GM12878 (cell line): Measurements from ENCODE around the gene TTYH1. TPM values are rescaled to one million over a fixed set of nuclear protein-coding genes. Genes with fewer than 3 reads are reported as not detected.
A peak's percentile ranks its signal among the peaks of the same experiment; 100 is the strongest.

Source experiments
- ATAC-seq: fragments of 200-7000 bp; cut with Tn5 transposase; 3 replicates; pipeline ENCODE4 v1.9.1; 2020; ENCODE audit warnings: mild to moderate bottlenecking, moderate library complexity
- BruUV-seq: library from RNA; stranded (reverse); fragments of 400-500 nt; replicated peaks from 2 replicates; lab custom pipeline; 2021; lab: Mats Ljungman, UMichigan
- CTCF ChIA-PET: fragments of 300-600 bp; sonication (Branson Sonifier 250); formaldehyde crosslinking; extraction: SDS; loops from one replicate; lab custom pipeline; 2021; ENCODE audit warnings: inconsistent platforms; lab: Yijun Ruan, JAX
- POLR2A ChIA-PET: fragments of 350-600 bp; formaldehyde crosslinking; extraction: SDS; loops from one replicate; lab custom pipeline; 2021; ENCODE audit warnings: inconsistent platforms; lab: Charles Lee
- RAD21 ChIA-PET: fragments of 300-600 bp; sonication (Branson Sonifier 250); formaldehyde crosslinking; loops from one replicate; lab custom pipeline; 2023; ENCODE audit warnings: antibody characterized with exemption; ENCODE audit not compliant: unreplicated experiment; lab: Charles Lee
- SMC1A ChIA-PET: fragments of 300-600 bp; sonication (Branson Sonifier 250); formaldehyde crosslinking; loops from one replicate; lab custom pipeline; 2023; ENCODE audit not compliant: unreplicated experiment, uncharacterized antibody; lab: Charles Lee
- DNase-seq: peaks from one replicate; pipeline ENCODE4 v3.0.0-alpha.2; 2011; ENCODE audit warnings: low read depth, low spot score
- FAIRE-seq: peaks from 3 replicates; lab custom pipeline; 2011; peaks lifted over from hg19 to GRCh38; lab: Jason Lieb, UNC
- H2AFZ ChIP-seq: 2 replicates; pipeline ENCODE4 v1.6.0; 2011; ENCODE audit warnings: low read depth, low read length, control low read depth; ENCODE audit not compliant: control insufficient read depth
- H3K27ac ChIP-seq: 2 replicates; pipeline ENCODE4 v1.5.1; 2011; ENCODE audit warnings: control low read depth; ENCODE audit not compliant: control insufficient read depth, insufficient read depth
- H3K27me3 ChIP-seq, 2 experiments: replicated peaks in 1 of 2; 2 replicates each; pipeline versions ENCODE4 v1.6.0 to v1.6.1; 2011; ENCODE audit warnings: low read length in 1 of 2; ENCODE audit not compliant: control insufficient read depth in 2 of 2, insufficient read depth in 2 of 2
- H3K36me3 ChIP-seq, 2 experiments: 2 replicates each; pipeline ENCODE4 v1.5.1; 2011; ENCODE audit warnings: low read length in 1 of 2; ENCODE audit not compliant: control insufficient read depth in 2 of 2, insufficient read depth in 2 of 2
- H3K4me1 ChIP-seq: 2 replicates; pipeline ENCODE4 v1.6.1; 2011; ENCODE audit warnings: mild to moderate bottlenecking, low read length, moderate library complexity, mixed read lengths; ENCODE audit not compliant: control insufficient read depth, insufficient read depth
- H3K4me2 ChIP-seq: 2 replicates; pipeline ENCODE4 v1.6.0; 2011; ENCODE audit warnings: control low read depth; ENCODE audit not compliant: control insufficient read depth, insufficient read depth
- H3K4me3 ChIP-seq: fragments of 200-600 bp; sonication (generic); 2 replicates; pipeline ENCODE4 v1.5.1; 2016
- H3K79me2 ChIP-seq: 2 replicates; pipeline ENCODE4 v1.6.0; 2011; ENCODE audit warnings: low read length; ENCODE audit not compliant: control insufficient read depth, insufficient read depth
- H3K9ac ChIP-seq: 2 replicates; pipeline ENCODE4 v1.8.0; 2011; ENCODE audit warnings: low read length, control low read depth, mixed read lengths; ENCODE audit not compliant: control insufficient read depth, insufficient read depth
- H3K9me3 ChIP-seq: replicated peaks from 3 replicates; pipeline ENCODE4 v1.5.1; 2011; ENCODE audit warnings: mild to moderate bottlenecking, low read length; ENCODE audit not compliant: control insufficient read depth, insufficient read depth
- H4K20me1 ChIP-seq: 2 replicates; pipeline ENCODE4 v1.6.0; 2011; ENCODE audit not compliant: control insufficient read depth, insufficient read depth
- CHD1 ChIP-seq: IDR thresholded peaks from 2 replicates; pipeline ENCODE4 v1.6.1; 2012; ENCODE audit warnings: low read depth, low read length, improper control_type of control experiment
- CHD2 ChIP-seq: IDR thresholded peaks from 2 replicates; pipeline ENCODE4 v1.6.1; 2011; ENCODE audit warnings: low read depth, low read length, improper control_type of control experiment, borderline replicate concordance
- POLR2AphosphoS5 ChIP-seq: IDR thresholded peaks from 2 replicates; pipeline ENCODE4 v1.6.1; 2011; ENCODE audit warnings: mild to moderate bottlenecking, low read length, inconsistent platforms
- TAF1 ChIP-seq: IDR thresholded peaks from 2 replicates; pipeline ENCODE4 v1.6.1; 2011; ENCODE audit warnings: mild to moderate bottlenecking, low read depth, low read length, borderline replicate concordance
- TCF12 ChIP-seq: IDR thresholded peaks from 2 replicates; pipeline ENCODE4 v1.6.1; 2011; ENCODE audit warnings: low read depth, mild to moderate bottlenecking, low read length
- TCF3 ChIP-seq: IDR thresholded peaks from 2 replicates; pipeline ENCODE4 v1.6.1; 2012; ENCODE audit warnings: low read depth, mild to moderate bottlenecking, low read length, borderline replicate concordance; ENCODE audit not compliant: insufficient read depth
- WGBS: methylation state at CpG from one replicate; pipeline ENCODE4 v1.1.6; 2016; ENCODE audit warnings: low lambda C conversion rate; ENCODE audit not compliant: insufficient replicate concordance, insufficient coverage; ENCODE audit errors: missing lambda C conversion rate; 5-methylcytosine and 5-hydroxymethylcytosine counted together
- in situ Hi-C: fragments of 300-500 bp; cut with MboI; formaldehyde crosslinking; loops from 9 replicates; pipeline ENCODE4 v1.14.3; 2018; ENCODE audit warnings: mixed read lengths
- intact Hi-C: fragments of 100-400 bp; cut with micrococcal nuclease; formaldehyde crosslinking; loops from one replicate; pipeline ENCODE4 v1.14.2; 2022; ENCODE audit not compliant: unreplicated experiment
- polyA plus RNA-seq, 11 experiments: library from polyadenylated mRNA; depleted of rRNA in 4 of 11; unstranded in 6 of 11; stranded (reverse) in 5 of 11; fragments of >200 nt; fragmentation: Nextera tagmentation in 4 of 11; fragmentation: Illumina TruSeq in 1 of 11; extraction: Ambion mirVana in 4 of 11; extraction: Trizol in 1 of 11; gene quantifications; 1 replicate in 1 of 11; 2 replicates in 10 of 11; pipeline versions ENCODE4 v1.2.1 to v1.2.3, GENCODE V29; 2011 to 2016; ENCODE audit warnings: inconsistent platforms in 2 of 11, missing spikeins in 2 of 11, low read depth in 1 of 11
- total RNA-seq, 4 experiments: library from RNA; depleted of rRNA in 3 of 4; stranded (reverse); fragments of >200 nt in 3 of 4; fragmentation: Illumina TruSeq in 1 of 4; extraction: Trizol in 1 of 4; gene quantifications; 2 replicates each; pipeline versions ENCODE4 v1.2.1 to v1.2.3, GENCODE V29; 2013 to 2021
- TF ChIP-seq, protein P1 (sequence below): fragments of 450-650 bp; IDR thresholded peaks from 2 replicates; pipeline ENCODE4 v1.6.1; 2017; ENCODE audit warnings: antibody characterized with exemption, mild to moderate bottlenecking, moderate library complexity

Gene TTYH1
- total and polyA plus RNA-seq, 10 of the 15 experiments (the other 5 are each of a cell fraction or from before 2014, with no cell fraction given): 0.01 to 0.36 (median 0.09) TPM; not detected in 3

DNA sequence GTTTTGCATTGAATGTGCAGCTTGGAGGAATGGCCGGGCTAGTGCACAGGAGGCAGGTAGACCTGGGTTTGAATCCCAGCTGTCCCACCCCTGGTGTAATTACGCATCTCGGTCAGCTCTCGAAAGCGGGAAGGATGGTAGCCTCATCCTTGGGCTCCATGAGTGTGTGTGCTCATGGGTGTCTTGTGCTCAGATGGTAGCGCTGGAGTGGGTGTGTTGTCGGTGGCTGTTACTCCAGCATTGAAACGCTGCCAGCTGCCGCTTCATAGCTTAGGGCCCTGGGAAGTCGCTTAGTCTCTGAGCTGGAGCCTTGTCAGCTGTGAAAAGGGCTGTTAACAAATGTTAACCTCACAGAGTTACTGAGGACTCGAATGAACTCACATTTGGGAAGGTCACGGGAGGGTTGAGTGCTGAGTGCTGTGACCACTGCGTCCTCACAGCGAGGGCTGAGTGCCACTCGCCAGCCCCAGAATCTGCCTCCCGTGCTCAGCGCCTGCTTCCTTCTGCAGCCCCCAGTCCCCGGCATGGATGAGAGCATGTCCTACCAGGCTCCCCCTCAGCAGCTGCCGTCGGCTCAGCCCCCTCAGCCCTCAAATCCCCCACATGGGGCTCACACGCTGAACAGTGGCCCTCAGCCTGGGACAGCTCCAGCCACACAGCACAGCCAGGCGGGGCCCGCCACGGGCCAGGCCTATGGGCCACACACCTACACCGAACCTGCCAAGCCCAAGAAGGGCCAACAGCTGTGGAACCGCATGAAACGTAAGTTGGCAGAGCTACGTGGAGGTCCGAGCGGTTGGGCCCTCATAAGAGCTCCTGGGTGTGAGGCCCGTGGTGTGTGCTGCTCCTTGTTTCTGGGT lies 38.9 kb downstream of the TTYH1 start (continued):
- TF ChIP-seq, protein P1, sequence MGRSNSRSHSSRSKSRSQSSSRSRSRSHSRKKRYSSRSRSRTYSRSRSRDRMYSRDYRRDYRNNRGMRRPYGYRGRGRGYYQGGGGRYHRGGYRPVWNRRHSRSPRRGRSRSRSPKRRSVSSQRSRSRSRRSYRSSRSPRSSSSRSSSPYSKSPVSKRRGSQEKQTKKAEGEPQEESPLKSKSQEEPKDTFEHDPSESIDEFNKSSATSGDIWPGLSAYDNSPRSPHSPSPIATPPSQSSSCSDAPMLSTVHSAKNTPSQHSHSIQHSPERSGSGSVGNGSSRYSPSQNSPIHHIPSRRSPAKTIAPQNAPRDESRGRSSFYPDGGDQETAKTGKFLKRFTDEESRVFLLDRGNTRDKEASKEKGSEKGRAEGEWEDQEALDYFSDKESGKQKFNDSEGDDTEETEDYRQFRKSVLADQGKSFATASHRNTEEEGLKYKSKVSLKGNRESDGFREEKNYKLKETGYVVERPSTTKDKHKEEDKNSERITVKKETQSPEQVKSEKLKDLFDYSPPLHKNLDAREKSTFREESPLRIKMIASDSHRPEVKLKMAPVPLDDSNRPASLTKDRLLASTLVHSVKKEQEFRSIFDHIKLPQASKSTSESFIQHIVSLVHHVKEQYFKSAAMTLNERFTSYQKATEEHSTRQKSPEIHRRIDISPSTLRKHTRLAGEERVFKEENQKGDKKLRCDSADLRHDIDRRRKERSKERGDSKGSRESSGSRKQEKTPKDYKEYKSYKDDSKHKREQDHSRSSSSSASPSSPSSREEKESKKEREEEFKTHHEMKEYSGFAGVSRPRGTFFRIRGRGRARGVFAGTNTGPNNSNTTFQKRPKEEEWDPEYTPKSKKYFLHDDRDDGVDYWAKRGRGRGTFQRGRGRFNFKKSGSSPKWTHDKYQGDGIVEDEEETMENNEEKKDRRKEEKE: no peak
- no peak for TF ChIP-seq TAF1
- TF ChIP-seq TCF12: no peak
- no peak for TF ChIP-seq CHD1
- TF ChIP-seq TCF3: no peak

DNA sequence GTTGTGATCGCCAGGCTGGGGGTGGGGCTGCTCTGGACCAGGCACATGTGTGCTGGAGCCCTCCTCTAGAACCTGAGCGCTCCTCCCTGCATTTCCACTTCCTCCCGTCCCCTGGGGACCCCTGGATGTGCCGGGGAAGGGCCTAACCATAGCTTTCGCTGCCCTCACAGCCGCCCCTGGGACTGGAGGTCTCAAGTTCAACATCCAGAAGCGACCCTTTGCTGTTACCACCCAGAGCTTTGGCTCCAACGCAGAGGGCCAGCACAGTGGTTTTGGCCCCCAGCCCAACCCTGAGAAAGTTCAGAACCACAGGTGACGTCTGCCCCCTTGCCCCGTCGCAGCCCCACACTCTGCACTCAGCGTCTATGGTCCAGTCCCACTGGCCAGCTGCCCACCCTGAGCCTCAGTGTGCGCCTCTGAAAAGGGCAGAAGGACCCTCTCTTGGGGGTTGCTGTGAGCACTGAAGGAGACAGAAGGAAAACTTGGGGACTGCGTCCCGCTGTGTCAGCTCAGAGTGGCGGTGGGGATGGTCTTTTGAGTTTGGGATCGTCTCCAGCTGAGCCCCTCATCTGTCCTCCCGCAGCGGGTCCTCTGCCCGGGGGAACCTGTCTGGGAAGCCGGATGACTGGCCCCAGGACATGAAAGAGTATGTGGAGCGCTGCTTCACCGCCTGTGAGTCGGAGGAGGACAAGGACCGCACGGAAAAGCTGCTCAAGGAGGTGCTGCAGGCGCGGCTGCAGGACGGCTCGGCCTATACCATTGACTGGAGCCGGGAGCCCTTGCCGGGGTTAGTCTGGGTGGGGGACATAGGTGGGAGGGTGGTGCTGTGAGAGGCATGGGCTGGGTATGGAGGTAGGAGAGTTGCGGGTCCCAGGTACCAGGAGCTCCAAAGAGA lies 39.8 kb downstream of the TTYH1 start:
- Histone ChIP-seq H3K9ac (no peak overlapping the region), H3K79me2 (peaks cover 24% of the 10 kb centered on the region), H3K4me3 (no peak overlapping the region), H3K27me3 (no peaks in the 10 kb centered on the region), H3K9me3 (no peaks in the 10 kb centered on the region), H3K4me1 (no peaks in the 10 kb centered on the region), H4K20me1 (peaks cover 1% of the 10 kb centered on the region), H3K27ac (no peak overlapping the region), H3K4me2 (no peak overlapping the region), H2AFZ (no peak overlapping the region), H3K36me3 (peaks cover 26 to 68% of the 10 kb centered on the region in 2 experiments)
- ATAC-seq: no peak
- ChIA-PET CTCF (no interaction called here), RAD21 (interaction anchor here (0.5 kb wide), 1 partner anchor 26 kb away, joined by 4 read pairs; no protein-coding TSS in a partner anchor), POLR2A (interaction anchor here (0.6 kb wide), 1 partner anchor 66 kb away, joined by 6 read pairs; no protein-coding TSS in a partner anchor), SMC1A (no interaction called here)
- no peak for FAIRE-seq
- intact Hi-C loops (no loop called here), in situ Hi-C loops (no loop called here)
- DNase-seq: no peak
- WGBS: 95% methylated on average over 32 of the region's 33 CpGs
- BruUV-seq: no TSS peak
- TF ChIP-seq POLR2AphosphoS5: peak; percentile 16; the same call in 1 of the 2 replicates
- no peak for TF ChIP-seq CHD2
